Esophagus squamous epithelium (tissue), 4 donors: ENCODE measurements around the gene CA9.

Source experiments
- POLR2A ChIP-seq, 4 donors: fragments of 450-650 bp; IDR thresholded peaks; one replicate each; pipeline ENCODE4 v1.6.1; 2017; ENCODE audit warnings: antibody characterized with exemption in 4 of 4, mild to moderate bottlenecking in 4 of 4, moderate library complexity in 3 of 4
- TF ChIP-seq, protein P1 (sequence below), 6 experiments: fragments of 450-650 bp in 4 of 6; fragments of 200-600 bp in 2 of 6; sonication (generic) in 2 of 6; IDR thresholded peaks; one replicate each; pipeline ENCODE4 v1.5.1; 2016 to 2019; ENCODE audit warnings: antibody characterized with exemption in 6 of 6, mild to moderate bottlenecking in 4 of 6, moderate library complexity in 4 of 6

DNA sequence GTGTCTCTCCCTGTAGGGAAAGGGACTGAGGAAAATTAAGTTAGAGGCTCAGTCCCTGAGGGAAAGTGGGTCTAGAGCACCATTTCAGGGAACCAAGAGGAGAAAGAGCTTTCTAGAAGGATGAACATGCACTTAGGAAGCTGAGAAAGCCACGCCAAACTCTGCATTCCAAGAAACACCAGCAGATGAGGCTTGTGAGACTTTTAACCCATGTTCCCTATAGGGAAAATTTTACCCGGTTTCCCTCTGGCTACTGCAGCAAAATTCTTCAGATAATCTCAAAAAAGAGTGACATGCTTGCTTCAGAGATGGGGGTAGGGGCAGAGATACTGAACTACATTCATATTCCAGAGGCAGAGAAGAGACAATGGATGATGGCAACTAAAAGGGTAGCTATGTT, 49.7 kb downstream of the CA9 start:
- TF ChIP-seq, protein P1, sequence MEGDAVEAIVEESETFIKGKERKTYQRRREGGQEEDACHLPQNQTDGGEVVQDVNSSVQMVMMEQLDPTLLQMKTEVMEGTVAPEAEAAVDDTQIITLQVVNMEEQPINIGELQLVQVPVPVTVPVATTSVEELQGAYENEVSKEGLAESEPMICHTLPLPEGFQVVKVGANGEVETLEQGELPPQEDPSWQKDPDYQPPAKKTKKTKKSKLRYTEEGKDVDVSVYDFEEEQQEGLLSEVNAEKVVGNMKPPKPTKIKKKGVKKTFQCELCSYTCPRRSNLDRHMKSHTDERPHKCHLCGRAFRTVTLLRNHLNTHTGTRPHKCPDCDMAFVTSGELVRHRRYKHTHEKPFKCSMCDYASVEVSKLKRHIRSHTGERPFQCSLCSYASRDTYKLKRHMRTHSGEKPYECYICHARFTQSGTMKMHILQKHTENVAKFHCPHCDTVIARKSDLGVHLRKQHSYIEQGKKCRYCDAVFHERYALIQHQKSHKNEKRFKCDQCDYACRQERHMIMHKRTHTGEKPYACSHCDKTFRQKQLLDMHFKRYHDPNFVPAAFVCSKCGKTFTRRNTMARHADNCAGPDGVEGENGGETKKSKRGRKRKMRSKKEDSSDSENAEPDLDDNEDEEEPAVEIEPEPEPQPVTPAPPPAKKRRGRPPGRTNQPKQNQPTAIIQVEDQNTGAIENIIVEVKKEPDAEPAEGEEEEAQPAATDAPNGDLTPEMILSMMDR (IDR thresholded peaks at IDR 0.05): no peak
- no peak for TF ChIP-seq POLR2A (IDR thresholded peaks at IDR 0.05)
